Small intestine (tissue), 7 donors: ENCODE measurements around the gene PYM1. TPM values are rescaled to one million over a fixed set of nuclear protein-coding genes. Genes with fewer than 3 reads are reported as not detected.
"Not testable (repeated sequence)": the region's sequence is repeated elsewhere in the genome, so short reads cannot be mapped to it uniquely, and the experiment has no call there.

Source experiments
- DNase-seq, 2 donors: peaks; one replicate each; pipeline versions ENCODE4 v3.0.0 to v3.0.0-alpha.2; 2013
- FAIRE-seq: peaks from 2 replicates; lab custom pipeline; 2012; peaks lifted over from hg19 to GRCh38; lab: Jason Lieb, UNC
- H3K27ac ChIP-seq, 3 donors: one replicate each; pipeline ENCODE4 v1.5.1; 2013; ENCODE audit warnings: low read length in 2 of 3, mild to moderate bottlenecking in 2 of 3, control low read depth in 1 of 3, inconsistent platforms in 1 of 3, low read depth in 1 of 3, moderate library complexity in 1 of 3
- H3K27me3 ChIP-seq, 3 donors: one replicate each; pipeline ENCODE4 v1.6.1; 2013; ENCODE audit warnings: low read length in 3 of 3, inconsistent platforms in 1 of 3; ENCODE audit not compliant: control insufficient read depth in 3 of 3, insufficient read depth in 3 of 3
- H3K36me3 ChIP-seq, 3 donors: one replicate each; pipeline ENCODE4 v1.6.1; 2013; ENCODE audit warnings: low read length in 3 of 3, inconsistent platforms in 1 of 3, low read depth in 1 of 3, mild to moderate bottlenecking in 1 of 3, moderate library complexity in 1 of 3; ENCODE audit not compliant: control insufficient read depth in 3 of 3, insufficient read depth in 2 of 3
- H3K4me1 ChIP-seq, 3 donors: one replicate each; pipeline ENCODE4 v1.6.1; 2013; ENCODE audit warnings: low read length in 2 of 3, inconsistent platforms in 1 of 3, low read depth in 1 of 3, mild to moderate bottlenecking in 1 of 3, moderate library complexity in 1 of 3; ENCODE audit not compliant: control insufficient read depth in 3 of 3, insufficient read depth in 2 of 3
- H3K4me3 ChIP-seq, 3 donors: one replicate each; pipeline ENCODE4 v1.5.1; 2013; ENCODE audit warnings: low read length in 3 of 3, control low read depth in 1 of 3, inconsistent platforms in 1 of 3, low read depth in 1 of 3, mild to moderate bottlenecking in 1 of 3, moderate library complexity in 1 of 3
- H3K9me3 ChIP-seq, 2 donors: one replicate each; pipeline ENCODE4 v1.6.1; 2013; ENCODE audit warnings: low read depth in 1 of 2, low read length in 1 of 2; ENCODE audit not compliant: control insufficient read depth in 2 of 2, insufficient read depth in 1 of 2
- WGBS, 3 donors: extraction: QIAGEN DNeasy Blood & Tissue Kit; methylation state at CpG; one replicate each; pipeline ENCODE4 v1.1.7; 2013; 5-methylcytosine and 5-hydroxymethylcytosine counted together
- polyA plus RNA-seq, 4 donors: library from polyadenylated mRNA; stranded (reverse) in 3 of 4; unstranded in 1 of 4; fragments of 200-250 nt in 3 of 4; fragments of 120-200 nt in 1 of 4; gene quantifications; one replicate each; pipeline versions ENCODE4 v1.2.1 to v1.2.3, GENCODE V29; 2013
- donor health status: healthy with polysubstance abuse.
- donor health status: control.
- donor health status: control.
- donor health status: Bipolar disorder and iron deficiency.
- donor health status: healthy.

PYM1 gene
- polyA plus RNA-seq, 4 donors, result 35.5 to 85.7 (median 61.4) TPM

DNA sequence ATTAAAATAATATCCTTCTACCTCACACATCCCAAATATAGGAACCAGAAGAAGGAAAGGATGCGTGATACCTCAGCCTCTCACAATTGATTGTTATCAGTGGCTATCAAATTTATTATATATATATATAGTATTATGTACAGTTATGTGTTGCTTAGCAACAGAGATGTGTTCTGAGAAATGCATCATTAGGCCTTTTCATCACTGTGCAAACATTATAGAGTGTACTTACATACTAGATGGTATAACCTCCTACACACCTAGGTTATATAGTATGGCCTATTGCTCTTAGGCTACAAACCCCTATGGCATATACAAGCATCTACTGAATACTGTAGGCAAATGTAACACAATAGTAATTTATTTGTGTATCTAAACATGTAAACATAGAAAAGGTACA lies 34.0 kb downstream of the PYM1 start:
- Histone ChIP-seq H3K27me3 (no peaks in the 10 kb centered on the region), H3K27ac (no peak overlapping the region), H3K4me3 (no peak overlapping the region), H3K9me3 (no peaks in the 10 kb centered on the region), H3K36me3 (no peaks in the 10 kb centered on the region), H3K4me1 (peaks cover 0 to 1% (median 0%) of the 10 kb centered on the region in 3 donors)
- 93 to 97% (median 95%) methylated on average over 1 of the region's 1 CpG for WGBS, 3 donors
- FAIRE-seq (no peak), DNase-seq (no peak)

DNA sequence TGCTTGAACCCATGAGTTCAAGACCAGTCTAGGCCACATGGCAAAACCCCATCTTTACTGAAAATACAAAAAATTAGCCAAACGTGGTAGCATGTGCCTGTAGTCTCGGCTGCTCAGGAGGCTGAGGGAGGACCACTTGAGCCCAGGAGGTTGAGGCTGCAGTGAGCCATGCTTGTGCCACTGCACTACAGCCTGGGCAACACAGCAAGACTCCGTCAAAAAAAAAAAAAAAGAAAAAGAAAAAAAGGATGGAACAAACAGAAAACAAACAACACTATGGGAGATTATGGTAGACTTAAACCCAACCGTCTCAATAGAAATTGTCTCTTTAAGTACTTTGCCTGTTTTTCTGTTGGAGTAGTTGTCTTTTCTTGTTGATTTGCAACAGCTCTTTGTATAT lies 36.4 kb downstream of the PYM1 start:
- no peaks in the 10 kb centered on the region for H3K27me3 ChIP-seq
- no peak for FAIRE-seq

DNA sequence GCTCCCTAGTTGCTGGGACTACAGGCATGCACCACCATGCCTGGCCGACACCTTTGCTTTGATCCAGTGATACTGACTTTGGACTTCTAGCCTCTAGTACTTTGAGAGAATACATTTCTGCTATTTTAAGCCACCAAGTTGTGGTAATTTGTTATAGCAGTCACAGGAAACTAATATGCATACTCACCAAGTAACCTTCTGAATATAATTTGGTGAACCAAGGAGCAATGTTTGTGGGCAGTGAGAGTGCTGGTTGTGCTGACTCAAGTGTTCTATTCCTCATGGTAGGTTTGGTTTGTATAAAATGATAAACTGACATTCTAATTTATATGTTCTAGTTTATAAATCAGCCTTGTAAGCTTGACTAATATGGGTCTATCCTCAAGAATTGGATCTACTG lies 42.6 kb downstream of the PYM1 start:
- WGBS, 3 donors, result 46 to 71% (median 50%) methylated on average over 1 of the region's 1 CpG
- H3K27me3 ChIP-seq, result no peaks in the 10 kb centered on the region
- H3K36me3 ChIP-seq, result peaks cover 0 to 2% (median 0%) of the 10 kb centered on the region in 3 donors
- H3K4me3 ChIP-seq, result no peak overlapping the region
- FAIRE-seq (no peak), DNase-seq (no peak)
- no peaks in the 10 kb centered on the region for H3K4me1 ChIP-seq
- no peaks in the 10 kb centered on the region for H3K9me3 ChIP-seq
- H3K27ac ChIP-seq, result no peak overlapping the region

More for the DNA sequence above, 36.4 kb downstream of the PYM1 start:
- Histone ChIP-seq H3K36me3 (no peaks in the 10 kb centered on the region), H3K4me3 (no peak overlapping the region), H3K27ac (no peak overlapping the region), H3K4me1 (no peaks in the 10 kb centered on the region), H3K9me3 (no peaks in the 10 kb centered on the region)
- DNase-seq, result no peak
- WGBS, 3 donors, result 94 to 98% (median 95%) methylated on average over 4 of the region's 4 CpGs

DNA sequence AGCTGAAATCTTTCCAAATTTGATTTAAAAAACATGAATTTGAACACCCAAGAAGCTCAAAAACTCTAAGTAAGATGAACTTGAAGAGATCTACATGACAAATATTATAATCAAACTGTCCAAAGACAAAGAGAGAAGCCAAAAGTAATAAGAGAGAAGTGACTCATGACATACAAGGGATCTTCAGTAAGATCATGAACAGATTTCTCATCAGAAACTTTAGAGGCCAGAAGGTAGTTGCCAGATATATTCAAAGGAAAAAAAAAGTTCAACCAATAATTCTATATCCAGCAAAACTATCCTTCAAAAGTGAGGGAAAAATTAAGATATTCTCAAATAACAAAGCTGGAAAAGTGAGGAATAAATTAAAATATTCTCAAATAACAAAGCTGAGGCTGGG lies 49.9 kb downstream of the PYM1 start:
- no peak for FAIRE-seq
- no peak overlapping the region for H3K4me3 ChIP-seq

DNA sequence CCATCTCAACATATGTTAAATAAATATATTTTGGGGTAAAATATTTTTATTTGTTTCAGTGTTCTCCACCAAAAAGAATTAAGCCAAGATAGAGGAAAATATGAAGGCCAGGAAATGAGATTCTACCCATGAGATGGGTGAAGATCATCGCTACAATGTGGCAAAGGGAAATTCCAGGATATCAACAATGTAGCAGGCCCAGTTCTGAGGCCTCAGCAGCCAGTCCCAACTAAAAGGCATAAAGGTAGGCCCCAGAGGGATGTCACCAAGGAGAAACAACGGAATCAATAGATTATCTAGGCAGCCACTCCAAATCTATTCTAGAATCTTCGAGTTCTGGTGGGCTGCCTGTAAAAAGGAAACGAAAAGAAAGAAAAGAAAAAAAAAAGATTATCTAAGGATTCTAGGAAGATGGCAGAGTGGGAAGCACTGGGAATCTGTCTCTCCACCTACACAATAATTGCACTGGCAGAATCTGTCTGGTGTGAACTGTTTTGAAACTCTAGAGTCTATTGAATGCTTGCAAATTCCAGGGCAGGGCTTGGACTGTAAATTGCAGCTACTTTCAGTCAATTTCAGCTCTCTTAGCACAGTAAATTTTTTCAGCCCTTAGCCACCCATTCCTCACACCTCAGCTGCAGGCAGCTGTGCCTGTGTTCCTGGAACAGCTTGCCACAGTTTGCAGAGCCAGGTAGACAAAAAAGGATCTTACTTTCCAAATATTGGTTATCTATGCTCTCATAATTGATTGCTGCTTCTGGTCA lies 51.8 kb downstream of the PYM1 start:
- WGBS, 3 donors, result 85 to 88% (median 86%) methylated on average over 4 of the region's 4 CpGs
- Histone ChIP-seq H3K36me3 (no peaks in the 10 kb centered on the region), H3K9me3 (no peaks in the 10 kb centered on the region), H3K4me3 (no peak overlapping the region), H3K27me3 (no peaks in the 10 kb centered on the region), H3K4me1 (no peaks in the 10 kb centered on the region), H3K27ac (no peak overlapping the region)
- DNase-seq, result no peak
- FAIRE-seq, result no peak

More for the DNA sequence above, 49.9 kb downstream of the PYM1 start:
- H3K4me1 ChIP-seq, result no peaks in the 10 kb centered on the region
- peaks cover 0 to 2% (median 0%) of the 10 kb centered on the region in 3 donors for H3K36me3 ChIP-seq
- H3K27me3 ChIP-seq, result no peaks in the 10 kb centered on the region
- no peak for DNase-seq
- H3K9me3 ChIP-seq, result no peaks in the 10 kb centered on the region
- no peak overlapping the region for H3K27ac ChIP-seq

DNA sequence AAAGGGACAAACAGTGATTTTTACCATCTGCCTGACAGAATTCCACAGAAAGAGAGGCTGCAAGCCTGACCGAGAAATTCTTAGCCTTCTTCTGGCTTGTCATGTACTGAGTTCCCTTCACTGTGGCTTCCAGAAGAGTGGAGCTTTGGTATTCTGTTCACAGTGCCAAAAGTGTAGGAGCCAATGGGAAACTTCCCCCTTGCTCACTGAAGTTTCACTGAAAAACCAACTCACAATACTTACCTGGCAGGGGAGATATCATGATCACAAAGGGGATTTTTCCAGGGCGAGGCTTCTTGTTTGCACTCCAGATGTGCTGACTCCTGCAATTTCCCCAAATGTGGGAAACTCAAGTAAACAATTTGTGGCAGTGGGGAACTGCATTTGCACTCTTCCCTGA lies 53.3 kb downstream of the PYM1 start:
- Histone ChIP-seq H3K36me3 (no peaks in the 10 kb centered on the region), H3K27ac (no peak overlapping the region), H3K9me3 (no peaks in the 10 kb centered on the region), H3K4me3 (no peak overlapping the region), H3K4me1 (no peaks in the 10 kb centered on the region), H3K27me3 (no peaks in the 10 kb centered on the region)
- no peak for FAIRE-seq
- DNase-seq, result no peak
- 40 to 62% (median 59%) methylated on average over 2 of the region's 2 CpGs for WGBS, 3 donors

DNA sequence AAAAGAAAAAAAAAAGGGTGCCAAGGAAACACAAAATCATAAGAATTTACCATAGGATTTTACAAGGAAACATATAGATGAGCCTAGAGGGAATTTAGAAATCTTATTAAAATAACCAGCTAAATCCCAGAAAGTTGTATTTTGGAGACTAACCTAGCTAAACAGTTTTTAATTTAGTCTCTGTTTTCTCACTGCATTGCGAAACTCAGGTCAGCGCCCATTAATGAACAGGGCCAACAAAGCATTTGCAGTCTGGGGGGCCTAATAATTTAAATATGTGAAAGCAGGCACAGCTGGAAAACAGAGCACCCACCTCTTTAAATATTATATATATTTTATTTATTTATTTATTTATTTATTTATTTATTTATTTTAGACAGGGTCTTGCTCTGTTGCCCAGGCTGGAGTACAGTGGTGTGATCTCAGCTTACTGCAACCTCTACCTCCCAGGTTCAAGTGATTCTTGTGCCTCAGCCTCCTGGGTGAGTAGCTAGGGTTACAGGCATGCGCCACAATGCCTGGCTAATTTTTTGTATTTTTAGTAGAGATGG lies 61.2 kb downstream of the PYM1 start:
- FAIRE-seq, result not testable (repeated sequence)

DNA sequence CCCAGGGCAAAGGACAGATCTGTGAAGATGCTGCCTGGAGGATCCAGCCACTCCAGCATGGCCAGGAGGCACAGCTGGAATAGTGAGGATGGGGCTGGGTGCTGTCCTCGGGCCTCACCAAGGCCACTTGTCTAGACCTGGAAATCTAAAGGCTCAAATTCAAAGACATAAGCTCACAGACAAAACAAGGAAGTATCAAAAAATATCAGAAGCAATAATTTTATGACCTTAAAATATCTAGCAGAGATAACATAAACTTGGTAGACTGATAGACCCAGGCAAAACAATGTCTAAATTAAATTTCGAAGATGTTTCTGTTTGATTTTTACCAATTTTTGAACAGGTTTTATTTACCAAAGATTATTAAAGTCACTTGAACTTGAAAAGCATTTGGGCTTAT lies 62.4 kb downstream of the PYM1 start:
- Histone ChIP-seq H3K27me3 (no peaks in the 10 kb centered on the region), H3K36me3 (no peaks in the 10 kb centered on the region), H3K9me3 (peaks cover 0 to 22% of the 10 kb centered on the region in 2 donors), H3K4me1 (no peaks in the 10 kb centered on the region), H3K27ac (no peak overlapping the region), H3K4me3 (no peak overlapping the region)
- FAIRE-seq, result no peak
- 86 to 91% (median 88%) methylated on average over 2 of the region's 2 CpGs for WGBS, 3 donors
- no peak for DNase-seq

More for the DNA sequence above, 61.2 kb downstream of the PYM1 start:
- DNase-seq, H3K27ac ChIP-seq, H3K4me3 ChIP-seq, H3K4me1 ChIP-seq, H3K27me3 ChIP-seq, H3K36me3 ChIP-seq: not testable (repeated sequence)
- 96 to 99% (median 99%) methylated on average over 3 of the region's 3 CpGs for WGBS, 3 donors
- peaks cover 0 to 22% of the 10 kb centered on the region in 2 donors for H3K9me3 ChIP-seq
